Endothelial cell (in vitro differentiated cells): ENCODE measurements around the gene SLC44A5. TPM values are rescaled to one million over a fixed set of nuclear protein-coding genes. Genes with fewer than 3 reads are reported as not detected.

Experiments used
- DNase-seq: peaks from one replicate; pipeline ENCODE4 v3.0.0; 2021; ENCODE audit warnings: low spot score
- H3K27ac Mint-ChIP-seq: one replicate; pipeline ENCODE4 v1.8.0; 2021; ENCODE audit warnings: mixed read lengths, inconsistent platforms; ENCODE audit not compliant: unreplicated experiment
- H3K27me3 Mint-ChIP-seq: one replicate; pipeline ENCODE4 v1.8.0; 2021; ENCODE audit warnings: mild to moderate bottlenecking, moderate library complexity, mixed read lengths, inconsistent platforms; ENCODE audit not compliant: unreplicated experiment
- H3K36me3 Mint-ChIP-seq: one replicate; pipeline ENCODE4 v1.8.0; 2021; ENCODE audit warnings: mild to moderate bottlenecking, low read depth, mixed read lengths, inconsistent platforms; ENCODE audit not compliant: unreplicated experiment
- H3K4me1 Mint-ChIP-seq: one replicate; pipeline ENCODE4 v1.8.0; 2021; ENCODE audit warnings: mild to moderate bottlenecking, mixed read lengths, inconsistent platforms; ENCODE audit not compliant: unreplicated experiment
- H3K4me3 Mint-ChIP-seq: one replicate; pipeline ENCODE4 v1.8.0; 2021; ENCODE audit warnings: mild to moderate bottlenecking, mixed read lengths, inconsistent platforms; ENCODE audit not compliant: unreplicated experiment
- H3K9me3 Mint-ChIP-seq: one replicate; pipeline ENCODE4 v1.8.0; 2021; ENCODE audit warnings: mixed read lengths, inconsistent platforms; ENCODE audit not compliant: unreplicated experiment
- CTCF ChIP-seq: fragments of 200-600 bp; sonication (generic); IDR thresholded peaks from one replicate; pipeline ENCODE4 v1.5.0; 2021; ENCODE audit warnings: antibody characterized with exemption; ENCODE audit not compliant: unreplicated experiment
- total RNA-seq: library from RNA; stranded (reverse); fragmentation: NEBNext Ultra II Directional; extraction: Animal tissue kit (Norgen Biotek cat#: 25700); gene quantifications from one replicate; pipeline ENCODE4 v1.2.1, GENCODE V29; 2021; ENCODE audit not compliant: unreplicated experiment

The SLC44A5 gene
- total RNA-seq, 1 donor from 2014 or later, result 3.4 TPM

GRCh38 chr1:75438355-75438754 is 172.6 kb downstream of the SLC44A5 start:
- no peak for DNase-seq
- Mint-ChIP-seq H3K9me3 (no peaks in the 10 kb centered on the region), H3K4me3 (no peak overlapping the region), H3K27ac (no peak overlapping the region), H3K36me3 (no peaks in the 10 kb centered on the region), H3K27me3 (no peaks in the 10 kb centered on the region), H3K4me1 (peaks cover 3% of the 10 kb centered on the region)
- no peak for TF ChIP-seq CTCF

- DNase-seq, result no peak
- Mint-ChIP-seq H3K27ac (no peak overlapping the region), H3K27me3 (no peaks in the 10 kb centered on the region), H3K36me3 (no peaks in the 10 kb centered on the region), H3K4me3 (no peak overlapping the region), H3K9me3 (no peaks in the 10 kb centered on the region), H3K4me1 (no peaks in the 10 kb centered on the region)
- TF ChIP-seq CTCF, result no peak
Observed at GRCh38 chr1:75431843-75432242, 179.1 kb downstream of the SLC44A5 start.

GRCh38 chr1:75430526-75430925 is 180.4 kb downstream of the SLC44A5 start:
- no peak for TF ChIP-seq CTCF
- H3K4me1 Mint-ChIP-seq, result no peaks in the 10 kb centered on the region
- H3K4me3 Mint-ChIP-seq, result no peak overlapping the region
- no peak overlapping the region for H3K27ac Mint-ChIP-seq
- H3K27me3 Mint-ChIP-seq, result no peaks in the 10 kb centered on the region
- H3K36me3 Mint-ChIP-seq, result no peaks in the 10 kb centered on the region
- no peaks in the 10 kb centered on the region for H3K9me3 Mint-ChIP-seq
- no peak for DNase-seq

- no peak overlapping the region for H3K4me3 Mint-ChIP-seq
- H3K27me3 Mint-ChIP-seq, result no peaks in the 10 kb centered on the region
- no peak for TF ChIP-seq CTCF
- H3K4me1 Mint-ChIP-seq, result no peaks in the 10 kb centered on the region
- H3K27ac Mint-ChIP-seq, result no peak overlapping the region
- no peaks in the 10 kb centered on the region for H3K9me3 Mint-ChIP-seq
- DNase-seq, result no peak
- H3K36me3 Mint-ChIP-seq, result no peaks in the 10 kb centered on the region
Observed at GRCh38 chr1:75426688-75427087, 184.2 kb downstream of the SLC44A5 start.

GRCh38 chr1:75425001-75425650 is 185.8 kb downstream of the SLC44A5 start:
- TF ChIP-seq CTCF, result no peak
- Mint-ChIP-seq H3K36me3 (no peaks in the 10 kb centered on the region), H3K27me3 (no peaks in the 10 kb centered on the region), H3K4me1 (no peaks in the 10 kb centered on the region), H3K4me3 (no peak overlapping the region), H3K27ac (no peak overlapping the region), H3K9me3 (no peaks in the 10 kb centered on the region)
- DNase-seq, result no peak
